ENCODE data around the gene ABCD1.

ABCD1 gene

DNA sequence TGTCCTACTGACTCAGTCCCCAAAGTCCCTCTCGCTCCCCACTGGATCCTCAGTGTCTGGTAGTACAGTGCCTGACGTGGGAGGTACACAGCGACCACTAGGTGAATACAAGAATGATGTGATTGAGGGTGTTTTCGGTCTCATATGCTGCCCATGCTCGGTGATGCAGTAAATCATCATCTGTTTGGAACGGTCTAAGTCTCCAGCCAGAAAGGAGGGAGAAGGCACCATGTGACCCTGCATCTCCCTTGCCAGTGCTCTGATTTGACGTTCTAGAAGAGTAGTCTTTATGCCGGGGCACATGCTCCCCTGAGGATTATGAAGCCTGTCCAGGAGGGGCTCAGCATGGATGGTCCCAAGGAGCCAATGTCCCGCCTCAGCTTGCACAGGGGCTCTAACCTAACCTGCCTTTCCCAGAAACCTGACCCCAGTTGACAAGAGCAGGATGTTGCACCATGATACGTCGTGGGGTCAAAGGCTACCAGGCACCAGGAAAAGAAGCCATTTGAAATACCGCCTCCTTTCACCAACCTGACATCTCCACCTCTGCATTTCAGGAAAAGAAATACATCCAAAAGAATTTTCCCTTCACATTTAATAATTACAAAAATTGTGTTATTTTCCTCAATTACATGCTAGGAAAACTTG, 25.6 kb downstream of the ABCD1 start:
- TF ChIP-seq, protein P1, sequence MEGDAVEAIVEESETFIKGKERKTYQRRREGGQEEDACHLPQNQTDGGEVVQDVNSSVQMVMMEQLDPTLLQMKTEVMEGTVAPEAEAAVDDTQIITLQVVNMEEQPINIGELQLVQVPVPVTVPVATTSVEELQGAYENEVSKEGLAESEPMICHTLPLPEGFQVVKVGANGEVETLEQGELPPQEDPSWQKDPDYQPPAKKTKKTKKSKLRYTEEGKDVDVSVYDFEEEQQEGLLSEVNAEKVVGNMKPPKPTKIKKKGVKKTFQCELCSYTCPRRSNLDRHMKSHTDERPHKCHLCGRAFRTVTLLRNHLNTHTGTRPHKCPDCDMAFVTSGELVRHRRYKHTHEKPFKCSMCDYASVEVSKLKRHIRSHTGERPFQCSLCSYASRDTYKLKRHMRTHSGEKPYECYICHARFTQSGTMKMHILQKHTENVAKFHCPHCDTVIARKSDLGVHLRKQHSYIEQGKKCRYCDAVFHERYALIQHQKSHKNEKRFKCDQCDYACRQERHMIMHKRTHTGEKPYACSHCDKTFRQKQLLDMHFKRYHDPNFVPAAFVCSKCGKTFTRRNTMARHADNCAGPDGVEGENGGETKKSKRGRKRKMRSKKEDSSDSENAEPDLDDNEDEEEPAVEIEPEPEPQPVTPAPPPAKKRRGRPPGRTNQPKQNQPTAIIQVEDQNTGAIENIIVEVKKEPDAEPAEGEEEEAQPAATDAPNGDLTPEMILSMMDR (IDR thresholded peaks at IDR 0.05; ENCODE audit: unreplicated experiment in 3 of 3): no peak
- Mint-ChIP-seq H3K4me3 (no peak overlapping the region), H3K9me3 (peaks cover 28% of the 10 kb centered on the region), H3K4me1 (no peaks in the 10 kb centered on the region), H3K27me3 (ENCODE audit: low read depth) (peaks cover 4% of the 10 kb centered on the region), H3K36me3 (ENCODE audit: low read depth) (no peaks in the 10 kb centered on the region), H3K27ac (no peak overlapping the region)

DNA sequence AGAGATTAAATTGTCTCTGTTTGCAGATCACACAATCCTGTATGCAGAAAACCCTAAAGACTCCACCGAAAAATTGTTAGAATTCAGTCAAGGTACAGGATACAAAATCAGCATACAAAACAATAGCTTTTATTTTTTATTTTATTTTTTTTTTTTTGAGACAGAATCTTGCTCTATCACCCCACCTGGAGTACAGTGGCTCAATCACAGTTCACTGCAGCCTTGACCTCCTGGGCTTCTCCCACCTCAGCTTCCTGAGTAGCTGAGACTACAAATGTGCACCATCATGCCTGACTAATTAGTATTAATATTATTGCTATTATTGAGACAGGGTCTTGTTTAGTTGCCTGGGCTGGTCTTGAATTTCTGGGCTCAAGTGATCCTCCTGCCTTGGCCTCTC, 30.5 kb downstream of the ABCD1 start:
- H3K27me3 Mint-ChIP-seq (ENCODE audit: low read depth): peaks cover 4% of the 10 kb centered on the region
- H3K4me1 Mint-ChIP-seq: no peaks in the 10 kb centered on the region
- no peaks in the 10 kb centered on the region for H3K36me3 Mint-ChIP-seq (ENCODE audit: low read depth)
- no peak overlapping the region for H3K4me3 Mint-ChIP-seq
- no peak overlapping the region for H3K27ac Mint-ChIP-seq
- TF ChIP-seq, protein P1 (IDR thresholded peaks at IDR 0.05; ENCODE audit: unreplicated experiment in 3 of 3): no peak
- H3K9me3 Mint-ChIP-seq: peaks cover 28% of the 10 kb centered on the region

DNA sequence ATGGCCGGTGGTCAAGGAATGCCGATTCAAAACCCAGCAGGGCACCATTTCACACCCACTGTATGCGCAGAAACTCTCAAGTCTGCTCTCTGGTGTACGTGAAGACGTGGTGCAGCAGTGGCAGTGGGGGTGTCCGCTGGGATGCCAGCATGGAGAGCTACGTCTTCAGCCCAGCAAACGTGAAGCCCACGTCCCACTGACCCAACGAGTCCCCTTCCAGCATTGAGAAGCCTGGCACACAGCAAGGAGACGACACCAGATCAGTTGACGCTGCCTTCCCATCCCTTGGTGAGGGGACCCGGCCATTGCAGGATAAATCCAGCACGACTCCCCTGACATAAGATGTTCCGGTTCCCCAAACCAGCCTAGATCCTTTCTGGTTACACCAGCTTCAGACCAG, 37.2 kb downstream of the ABCD1 start:
- TF ChIP-seq, protein P1 (IDR thresholded peaks at IDR 0.05; ENCODE audit: unreplicated experiment in 3 of 3): no peak
- H3K36me3 Mint-ChIP-seq (ENCODE audit: low read depth): no peaks in the 10 kb centered on the region
- no peak overlapping the region for H3K27ac Mint-ChIP-seq
- H3K27me3 Mint-ChIP-seq (ENCODE audit: low read depth): peaks cover 4% of the 10 kb centered on the region
- H3K4me3 Mint-ChIP-seq: no peak overlapping the region
- peaks cover 17% of the 10 kb centered on the region for H3K9me3 Mint-ChIP-seq
- peaks cover 5% of the 10 kb centered on the region for H3K4me1 Mint-ChIP-seq

DNA sequence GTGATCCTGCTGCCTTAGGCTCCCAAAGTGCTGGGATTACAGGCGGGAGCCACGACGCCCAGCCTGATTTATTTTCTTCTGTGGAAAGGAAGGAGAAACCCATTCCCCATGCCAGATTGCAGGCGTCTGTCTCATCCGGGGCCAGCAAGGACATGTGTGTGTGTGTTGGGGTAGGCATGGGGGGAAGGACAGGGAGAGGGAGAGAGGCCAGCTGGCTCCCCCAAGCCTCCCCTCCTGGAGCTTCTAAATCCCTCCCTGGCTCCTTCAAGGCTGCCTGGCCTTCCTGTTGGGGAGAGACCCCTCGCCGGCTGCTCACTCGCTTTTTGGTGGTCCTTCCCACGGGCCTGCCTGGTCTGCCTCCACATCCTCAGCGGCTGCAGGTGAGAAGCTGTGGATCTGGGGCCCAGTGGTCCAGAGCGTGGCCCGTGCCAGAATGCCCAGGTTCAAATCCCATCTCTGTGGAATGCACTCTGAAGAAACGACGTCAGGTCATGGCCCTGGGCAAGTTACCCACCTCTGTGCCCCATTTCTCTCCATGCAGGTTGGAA, 38.0 kb downstream of the ABCD1 start:
- Mint-ChIP-seq H3K9me3 (peaks cover 10% of the 10 kb centered on the region), H3K4me1 (peaks cover 5% of the 10 kb centered on the region), H3K36me3 (ENCODE audit: low read depth) (no peaks in the 10 kb centered on the region), H3K4me3 (no peak overlapping the region), H3K27ac (no peak overlapping the region), H3K27me3 (ENCODE audit: low read depth) (peaks cover 4% of the 10 kb centered on the region)
- TF ChIP-seq, protein P1 (IDR thresholded peaks at IDR 0.05; ENCODE audit: unreplicated experiment in 3 of 3): no peak

DNA sequence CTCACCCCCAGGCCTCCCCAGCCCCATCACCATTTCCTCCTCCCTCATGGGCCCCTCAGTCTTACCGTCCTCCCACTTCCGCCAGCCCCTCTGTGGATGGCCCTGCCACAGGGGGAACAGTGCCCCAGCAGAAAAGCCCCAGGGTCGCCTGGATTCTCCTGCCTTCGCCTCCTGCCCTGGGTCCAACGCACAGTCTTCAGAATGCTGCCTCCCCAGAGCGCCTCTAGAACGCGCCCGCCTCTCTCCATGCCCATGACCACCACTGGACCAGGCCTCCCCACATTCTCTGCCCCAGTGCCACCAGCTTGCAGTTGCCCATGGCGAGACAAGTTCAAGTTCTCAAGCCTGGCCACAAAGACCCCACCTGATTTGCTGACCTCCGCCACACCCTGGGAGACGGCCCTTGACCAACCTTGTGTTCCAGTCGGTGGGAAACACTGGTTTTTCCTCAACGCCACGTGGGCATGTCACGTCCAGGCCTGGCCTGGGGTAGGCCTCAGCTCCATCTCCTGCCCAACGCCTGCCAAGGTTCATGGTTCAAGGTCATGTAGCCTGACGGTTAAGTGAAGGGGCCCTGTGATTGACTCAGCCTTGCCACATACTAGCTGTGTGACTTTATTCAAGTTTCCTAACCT, 38.8 kb downstream of the ABCD1 start:
- Mint-ChIP-seq H3K4me3 (no peak overlapping the region), H3K9me3 (peaks cover 8% of the 10 kb centered on the region), H3K4me1 (peaks cover 5% of the 10 kb centered on the region), H3K27me3 (ENCODE audit: low read depth) (peaks cover 4% of the 10 kb centered on the region), H3K27ac (no peak overlapping the region), H3K36me3 (ENCODE audit: low read depth) (no peaks in the 10 kb centered on the region)
- TF ChIP-seq, protein P1 (IDR thresholded peaks at IDR 0.05; ENCODE audit: unreplicated experiment in 3 of 3): no peak

All from nephron (organoid).